Measurements from ENCODE around the gene METTL9.

GRCh38 chr16:21554795-21555585 lies 44.4 kb upstream of the METTL9 start:
- TF ChIP-seq BACH2 (CRISPR knock-in tag; IDR thresholded peaks at IDR 0.05; ENCODE audit: borderline replicate concordance) (no peak), PATZ1 (CRISPR knock-in tag; IDR thresholded peaks at IDR 0.05; ENCODE audit: borderline replicate concordance) (no peak), TCF4 (CRISPR knock-in tag; IDR thresholded peaks at IDR 0.05; ENCODE audit: borderline replicate concordance) (no peak), PPARA (CRISPR knock-in tag; IDR thresholded peaks at IDR 0.05; ENCODE audit: borderline replicate concordance) (no peak), OSR1 (CRISPR knock-in tag; IDR thresholded peaks at IDR 0.05) (no peak), ARNTL (CRISPR knock-in tag; IDR thresholded peaks at IDR 0.05; ENCODE audit: borderline replicate concordance, low read depth) (no peak)

All from SK-N-SH treated with all-trans-retinoic acid at 6 μM for 48 hours (cell line).